Activated T-helper 1 cell treated with Interleukin-2 at 50 U/mL for 16 hours (primary cell): ENCODE results near the gene CROCC2.

ENCODE experiments used
- DNase-seq: peaks from one replicate; pipeline ENCODE4 v3.0.0-alpha.2; 2020; ENCODE audit warnings: low read depth

The CROCC2 gene

GRCh38 chr2:240956171-240956934 lies 50.2 kb downstream of the CROCC2 start:
- DNase-seq, result no peak

DNA sequence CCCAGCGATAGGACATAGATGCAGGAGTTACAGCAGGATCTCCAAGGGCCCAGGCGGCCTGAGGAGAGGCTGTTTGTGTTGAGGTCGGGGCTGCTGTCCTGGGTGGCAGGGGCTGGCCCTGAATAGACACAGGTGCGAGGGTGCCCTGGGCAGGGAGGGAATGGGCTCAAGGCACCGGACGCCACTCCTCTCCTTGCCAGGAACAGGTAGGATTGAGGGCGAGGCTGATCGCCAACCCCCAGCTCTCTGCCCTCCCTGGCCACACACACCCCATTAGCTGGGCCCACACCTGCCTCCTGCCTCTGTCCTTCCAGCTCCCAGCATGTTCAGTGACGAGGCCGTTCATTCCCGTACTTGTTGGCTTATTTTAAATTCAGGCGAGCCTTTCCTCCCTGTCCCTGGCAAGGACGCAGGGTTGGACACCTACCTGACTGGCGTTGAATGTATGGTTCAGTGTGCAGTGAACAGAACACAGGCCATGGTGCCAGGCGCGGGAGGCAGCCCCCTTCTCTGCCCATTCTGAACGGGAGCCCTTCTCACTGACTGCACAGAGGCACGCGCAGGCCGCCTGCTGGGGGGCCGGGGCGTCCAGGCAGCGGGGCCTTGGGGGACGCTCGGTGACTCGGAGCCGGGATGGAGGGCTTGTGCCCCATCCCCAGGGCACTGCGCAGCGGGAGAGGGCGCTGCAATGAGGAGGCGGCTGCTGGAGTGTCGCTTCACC lies 51.0 kb downstream of the CROCC2 start:
- DNase-seq, result no peak

- DNase-seq, result no peak
These were observed 51.7 kb downstream of the CROCC2 start for GRCh38 chr2:240957656-240958365.

DNA sequence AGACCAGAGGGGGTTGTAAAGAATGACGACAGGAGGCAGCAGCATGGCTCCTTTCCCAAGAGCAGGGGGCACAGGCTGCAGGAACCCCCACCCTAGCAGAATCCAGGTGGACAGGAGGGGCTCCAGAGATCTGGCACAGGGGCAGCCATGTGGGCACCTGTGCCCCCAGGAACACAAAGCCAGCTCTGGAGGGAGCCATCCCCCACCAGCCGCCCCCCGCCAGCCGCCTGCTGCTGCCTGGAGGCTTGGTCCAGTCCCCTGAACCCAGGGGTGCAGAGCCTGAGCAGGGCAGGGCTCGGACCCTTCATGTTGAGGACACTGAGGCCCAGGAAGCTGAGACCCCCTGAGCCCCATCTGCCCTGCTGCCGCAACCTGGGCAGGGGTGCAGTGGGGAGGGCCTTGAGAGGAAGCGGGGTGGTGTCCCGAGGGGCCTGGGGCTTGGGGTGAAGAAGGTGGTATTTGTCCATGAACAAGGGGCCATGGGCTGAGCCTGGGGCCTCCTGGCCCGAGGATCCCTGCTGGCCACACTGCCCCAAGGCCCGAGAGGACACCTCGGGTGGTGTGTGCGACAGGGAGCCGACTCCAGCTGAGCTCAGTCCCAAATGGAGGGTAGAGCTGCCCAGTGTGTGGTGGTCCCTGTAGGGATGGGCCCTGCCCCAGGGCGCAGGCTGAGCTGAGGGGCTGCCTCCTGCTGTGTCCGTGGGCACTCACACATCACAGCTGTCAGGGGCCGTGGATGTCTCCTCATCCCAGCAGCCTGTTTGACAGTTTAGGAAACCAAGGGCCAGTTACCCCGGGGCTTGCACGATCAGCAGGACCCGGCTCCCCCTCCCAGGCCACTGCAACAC lies 52.5 kb downstream of the CROCC2 start:
- DNase-seq, result no peak

DNA sequence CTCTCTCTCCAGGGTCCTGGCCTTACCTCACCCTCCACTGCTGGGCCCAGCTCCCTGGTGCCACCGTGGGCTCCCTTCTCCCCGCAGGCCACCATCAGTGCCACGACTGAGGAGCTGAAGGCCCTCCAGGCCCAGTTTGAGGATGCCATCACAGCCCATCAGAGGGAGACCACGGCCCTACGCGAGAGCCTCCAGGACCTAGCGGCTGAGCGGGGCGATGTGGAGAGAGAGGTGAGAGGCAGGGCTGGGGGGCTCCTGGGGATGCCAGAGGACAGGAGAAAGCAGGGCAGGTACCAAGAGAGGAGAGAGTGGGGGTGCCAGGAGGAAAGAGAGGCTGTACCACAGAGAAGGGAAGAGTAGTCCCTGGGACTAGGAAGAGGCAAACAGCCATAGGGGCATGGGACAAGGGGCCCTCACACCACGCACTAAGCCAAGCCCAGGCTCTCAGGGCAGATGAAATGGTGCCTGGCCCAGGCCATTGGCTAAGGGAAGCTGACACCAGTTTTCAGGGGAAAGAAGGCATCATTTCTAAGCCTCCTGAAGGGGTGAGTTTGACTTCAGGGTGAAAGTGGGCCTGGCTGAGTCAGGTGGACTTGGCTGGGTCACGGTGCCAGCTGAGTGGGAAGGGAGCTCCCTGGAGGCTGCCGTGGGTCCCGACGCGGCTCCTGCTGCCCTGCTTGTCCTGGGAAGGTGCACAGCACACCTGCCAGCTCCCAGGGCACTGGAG lies 53.2 kb downstream of the CROCC2 start:
- DNase-seq, result no peak

GRCh38 chr2:240959941-240960308 lies 53.8 kb downstream of the CROCC2 start:
- no peak for DNase-seq

DNA sequence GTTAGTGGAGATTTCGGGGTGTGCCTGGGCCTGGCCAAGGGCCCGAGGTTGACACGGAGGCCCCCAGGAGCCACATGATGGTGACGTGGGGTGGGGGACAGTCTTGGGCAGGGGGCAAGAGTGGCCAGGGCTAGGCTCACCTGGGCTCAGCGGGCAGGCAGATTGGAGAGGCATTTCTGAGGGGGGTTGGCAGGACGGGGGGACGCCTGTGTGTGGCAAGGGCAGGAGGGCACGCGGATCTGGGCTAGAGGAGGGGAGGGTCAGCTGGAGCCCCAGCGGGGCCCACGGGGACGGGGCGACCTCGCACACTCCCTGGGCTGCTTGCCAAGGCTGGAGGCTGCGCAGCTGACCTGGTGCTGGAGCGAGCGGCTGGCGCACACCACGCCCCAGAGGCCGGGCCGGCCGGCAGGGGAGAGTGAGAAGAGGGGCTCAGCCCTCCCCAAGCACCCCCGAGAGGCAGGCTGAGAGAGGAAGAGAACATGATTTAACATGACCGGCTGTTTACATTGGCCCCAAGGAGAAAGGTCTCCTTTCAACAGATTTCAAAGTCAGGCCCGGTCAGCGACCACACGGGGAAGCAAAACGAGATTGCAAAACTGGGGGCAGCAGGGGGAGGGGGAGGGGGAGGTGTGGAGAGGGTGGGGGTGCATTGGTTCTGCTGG lies 54.3 kb downstream of the CROCC2 start:
- no peak for DNase-seq

- DNase-seq, result no peak
These were observed 55.1 kb downstream of the CROCC2 start for GRCh38 chr2:240960971-240961876.

- DNase-seq, result no peak
These were observed 55.8 kb downstream of the CROCC2 start for GRCh38 chr2:240961910-240962299.

GRCh38 chr2:240962300-240963064 lies 56.3 kb downstream of the CROCC2 start:
- DNase-seq, result no peak

GRCh38 chr2:240963065-240963867 lies 57.1 kb downstream of the CROCC2 start:
- DNase-seq, result no peak

- DNase-seq, result no peak
These were observed 58.0 kb downstream of the CROCC2 start for GRCh38 chr2:240963868-240964703.

DNA sequence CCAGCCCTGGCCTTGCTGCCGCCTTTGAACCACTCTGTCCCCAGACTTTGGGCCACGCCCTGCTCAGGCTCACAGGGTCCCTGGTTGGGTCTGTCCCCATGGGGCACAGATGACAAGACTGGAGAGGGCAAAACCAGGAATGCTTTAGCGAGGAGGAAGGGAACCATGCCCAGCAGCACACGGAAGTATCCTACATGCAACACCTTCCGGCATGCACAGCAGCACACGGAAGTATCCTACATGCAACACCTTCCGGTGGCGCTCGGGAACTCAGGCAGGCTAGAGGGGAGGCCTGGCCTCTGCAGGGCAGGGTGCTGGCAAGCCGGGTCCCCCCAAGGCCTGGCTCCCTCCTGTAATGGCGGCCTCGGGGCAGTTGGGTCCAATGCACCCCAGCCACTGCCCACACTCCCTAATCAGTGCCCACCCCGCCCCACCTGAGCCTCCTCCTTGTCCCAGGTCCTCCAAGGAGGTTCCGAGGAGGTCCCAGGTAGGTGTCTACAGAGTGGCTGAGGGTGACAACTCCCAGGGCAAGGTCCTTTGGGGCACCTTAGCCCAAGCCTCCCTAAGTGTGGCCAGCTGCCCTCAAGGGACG lies 58.7 kb downstream of the CROCC2 start:
- DNase-seq, result no peak

- DNase-seq, result no peak
These were observed 59.3 kb downstream of the CROCC2 start for GRCh38 chr2:240965296-240965904.

DNA sequence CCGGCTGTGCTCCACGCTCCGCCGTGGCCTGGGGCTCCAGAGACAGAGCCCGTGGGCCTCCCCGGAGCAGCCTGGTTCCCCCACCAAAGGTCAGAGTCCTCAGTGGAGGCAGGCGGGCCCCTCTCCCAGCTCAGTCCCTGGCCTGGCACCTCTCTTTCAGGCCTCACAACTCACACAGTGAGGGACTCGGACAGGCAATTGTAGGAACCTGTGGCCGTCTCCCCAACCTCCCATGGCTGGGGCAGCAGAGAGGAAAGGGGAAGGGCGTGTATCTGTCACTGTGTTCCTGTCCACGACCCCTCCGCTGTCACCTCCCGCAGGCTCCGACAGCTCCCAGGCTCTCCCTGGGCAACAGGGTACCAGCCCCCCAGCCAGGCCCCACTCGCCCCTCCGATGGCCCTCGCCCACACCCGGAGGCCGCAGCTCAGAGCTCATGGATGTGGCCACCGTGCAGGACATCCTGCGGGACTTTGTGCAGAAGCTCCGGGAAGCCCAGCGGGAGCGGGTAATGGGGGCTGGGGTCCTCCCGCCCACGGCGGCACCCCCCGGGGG lies 59.8 kb downstream of the CROCC2 start:
- no peak for DNase-seq

GRCh38 chr2:240966457-240966905 lies 60.3 kb downstream of the CROCC2 start:
- no peak for DNase-seq
